Activated CD8-positive, alpha-beta memory T cell treated with anti-CD3 and anti-CD28 coated beads, Interleukin-2, amount 50 U/mL, for 1 hour (primary cell): ENCODE measurements around the gene MEI1.
"Not testable (repeated sequence)": the region's sequence is repeated elsewhere in the genome, so short reads cannot be mapped to it uniquely, and the experiment has no call there.

Experiments
- DNase-seq: peaks from one replicate; pipeline ENCODE4 v3.0.0-alpha.2; 2020; ENCODE audit errors: extremely low read depth

MEI1 gene

DNA sequence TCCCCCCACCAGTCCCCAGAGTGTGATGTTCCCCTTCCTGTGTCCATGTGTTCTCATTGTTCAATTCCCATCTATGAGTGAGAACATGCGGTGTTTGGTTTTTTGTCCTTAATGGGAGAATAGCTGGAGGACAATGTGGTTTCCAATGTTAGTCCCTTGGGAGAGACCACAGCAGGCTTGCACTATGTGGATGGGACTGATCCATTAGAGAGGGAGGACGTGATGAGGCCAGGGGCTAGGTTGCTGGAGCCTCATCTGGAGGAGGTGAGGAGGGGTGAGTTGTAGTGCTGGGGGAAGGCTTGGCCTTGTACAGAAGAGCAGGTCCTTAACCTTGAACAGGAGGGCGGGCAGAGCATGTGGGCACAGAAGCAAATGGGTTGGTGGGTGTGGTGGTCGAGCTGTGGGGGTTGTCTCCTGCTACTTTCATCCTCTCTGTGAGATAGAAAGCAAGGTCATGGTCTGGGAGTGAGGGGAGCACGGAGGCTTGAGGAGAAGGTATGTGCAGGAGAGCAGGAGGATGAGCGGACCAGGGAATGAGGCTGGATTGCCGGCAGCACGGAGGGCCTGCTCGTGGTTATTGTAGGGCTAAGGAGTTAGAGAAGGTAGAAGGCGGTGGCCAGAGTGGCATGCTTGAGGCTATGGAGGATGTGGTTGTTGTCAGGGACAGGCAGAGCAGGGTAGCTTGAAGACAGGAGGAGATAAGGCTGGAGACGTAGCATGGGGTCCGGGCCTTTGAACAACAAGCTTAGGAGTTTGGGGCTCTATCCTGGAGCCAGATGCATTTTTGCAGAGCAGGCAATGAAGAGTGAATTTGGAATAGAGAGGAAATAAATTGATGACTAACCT lies 122.4 kb downstream of the MEI1 start:
- DNase-seq: no peak

DNA sequence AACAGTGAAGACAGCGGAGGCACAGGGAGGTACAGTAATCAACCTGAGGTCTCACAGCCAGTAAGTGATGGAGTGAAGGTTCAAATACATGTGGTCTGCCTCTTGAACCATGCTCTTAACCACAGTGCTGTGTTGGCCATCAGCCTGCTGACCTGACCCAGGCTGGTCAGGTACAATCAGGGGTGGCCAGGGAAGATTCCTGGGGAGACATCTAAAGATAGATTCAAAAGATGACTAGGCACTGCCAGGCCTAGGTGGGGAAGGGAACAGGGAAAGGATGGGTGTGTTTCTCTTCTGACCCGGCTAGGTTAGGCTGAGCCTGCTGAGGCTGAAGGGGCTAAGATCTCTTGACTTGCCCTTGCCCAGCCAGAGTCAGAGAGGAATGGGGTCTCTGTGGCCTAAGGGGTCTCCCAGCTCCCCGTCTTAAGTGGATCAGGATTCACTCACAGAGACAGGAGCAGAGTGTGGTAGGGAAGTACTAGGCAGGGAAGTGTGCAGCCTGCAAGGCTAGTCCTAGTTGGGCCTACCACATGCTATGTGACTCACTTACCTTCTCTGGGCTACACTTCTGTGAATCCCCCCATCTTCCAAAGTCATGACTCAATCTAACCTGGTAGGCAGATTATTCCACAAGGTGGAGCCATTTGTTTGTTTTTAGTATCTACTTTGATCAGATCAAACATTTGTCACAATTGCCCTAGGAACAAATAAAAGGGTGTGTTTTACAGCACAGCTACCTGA lies 123.2 kb downstream of the MEI1 start:
- peak; percentile 26 for DNase-seq

DNA sequence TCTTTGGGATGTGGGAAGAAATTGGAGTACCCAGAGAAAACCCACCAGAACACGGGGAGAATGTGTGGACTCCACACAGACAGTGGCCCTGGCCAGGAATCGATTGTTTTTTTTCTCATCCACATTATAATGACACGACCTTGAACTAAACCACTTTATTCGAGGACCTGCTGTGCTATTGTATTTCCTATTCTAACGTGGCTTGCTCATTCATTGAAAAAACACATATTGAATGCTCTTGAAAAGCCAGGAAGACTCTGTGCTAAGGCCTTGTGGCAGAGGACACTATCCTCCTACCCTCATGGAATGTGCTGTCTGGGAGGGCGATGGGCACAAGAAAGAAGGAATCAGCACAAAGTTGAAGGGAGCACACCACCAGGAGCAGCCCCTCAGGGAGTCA lies 124.5 kb downstream of the MEI1 start:
- no peak for DNase-seq

DNA sequence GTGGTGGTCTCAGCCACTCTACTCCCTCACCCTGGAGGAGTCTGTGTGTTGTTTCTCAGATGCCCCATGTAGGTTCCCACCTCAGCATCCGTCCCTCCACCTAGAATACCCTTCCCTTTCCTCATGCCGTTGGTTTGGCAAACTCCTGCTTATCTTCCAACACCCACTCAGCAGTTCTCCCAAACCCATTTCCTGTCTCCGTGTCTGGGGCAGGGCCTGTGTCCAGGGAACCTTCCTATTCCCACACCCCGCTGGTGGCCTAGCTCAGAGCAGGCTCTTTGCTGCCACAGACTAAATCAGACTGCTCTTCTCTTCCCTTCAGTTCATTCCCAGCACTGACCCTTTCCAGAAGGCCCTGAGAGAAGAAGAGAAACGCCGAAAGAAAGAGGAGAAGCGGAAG lies 126.1 kb downstream of the MEI1 start:
- no peak for DNase-seq

DNA sequence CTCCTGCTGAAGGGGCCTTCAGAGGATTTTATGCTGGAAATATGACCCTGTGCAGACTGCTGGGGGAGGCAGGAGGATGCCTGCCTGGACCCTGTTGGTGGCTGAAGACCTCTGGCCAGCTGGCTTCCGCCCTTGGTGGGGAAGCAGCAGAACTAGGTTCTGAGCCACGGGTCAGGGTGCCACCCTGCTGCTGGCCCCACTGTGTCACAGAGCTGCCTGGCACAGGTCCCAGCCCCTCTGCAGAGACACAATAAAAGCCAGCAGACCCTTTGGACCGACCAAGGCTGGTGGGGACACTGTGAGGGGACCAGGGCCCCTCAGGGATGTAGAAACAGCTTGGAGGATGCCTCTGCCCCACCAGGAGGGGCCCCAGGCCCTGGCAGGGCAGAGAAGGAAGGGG lies 126.7 kb downstream of the MEI1 start:
- DNase-seq: no peak

DNA sequence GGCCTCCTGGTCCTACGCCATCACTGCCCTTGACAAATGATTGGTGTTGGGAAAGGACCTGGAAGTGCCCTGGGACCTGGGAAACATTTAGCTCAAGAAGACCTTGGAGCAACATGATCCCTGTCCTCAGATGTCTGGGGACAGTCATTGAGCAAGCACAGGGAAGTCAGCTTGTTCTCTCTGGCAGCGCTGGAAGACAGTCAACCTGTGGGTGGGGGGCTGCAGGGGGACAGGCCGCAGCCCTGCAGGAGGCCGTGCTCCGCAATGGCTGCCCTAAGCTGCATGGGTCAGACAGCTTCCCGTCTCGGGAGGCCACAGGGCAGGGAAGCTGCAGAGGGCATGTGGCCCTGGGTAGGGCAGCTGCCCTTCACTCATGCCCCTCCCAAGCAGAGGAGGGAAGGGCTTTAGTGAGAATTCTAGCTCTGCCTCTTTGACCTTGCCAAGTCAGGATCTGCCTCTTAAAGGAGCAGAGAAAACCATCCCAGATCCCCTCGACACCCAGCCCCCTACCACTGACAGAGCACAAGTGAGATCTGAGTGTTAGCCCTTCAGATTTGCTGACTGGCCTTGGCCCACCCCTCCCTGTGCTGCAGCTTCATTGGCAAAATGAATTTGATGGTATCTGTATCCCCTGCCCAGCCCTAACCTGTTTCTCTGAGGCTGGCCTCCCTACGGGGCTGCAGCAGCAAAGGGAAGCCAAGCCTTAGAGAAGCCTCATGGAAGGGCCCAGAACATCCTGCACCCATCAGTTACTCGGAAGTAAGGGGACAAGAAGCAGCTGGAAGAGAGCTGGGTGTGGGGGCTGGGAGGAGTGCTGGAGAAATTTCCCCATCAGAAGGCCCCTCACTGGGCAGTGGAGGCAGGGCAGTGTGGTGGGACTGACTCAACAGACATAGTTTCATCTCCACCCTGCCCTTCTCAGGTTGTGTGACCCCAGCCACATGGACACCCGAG lies 127.4 kb downstream of the MEI1 start:
- no peak for DNase-seq

DNA sequence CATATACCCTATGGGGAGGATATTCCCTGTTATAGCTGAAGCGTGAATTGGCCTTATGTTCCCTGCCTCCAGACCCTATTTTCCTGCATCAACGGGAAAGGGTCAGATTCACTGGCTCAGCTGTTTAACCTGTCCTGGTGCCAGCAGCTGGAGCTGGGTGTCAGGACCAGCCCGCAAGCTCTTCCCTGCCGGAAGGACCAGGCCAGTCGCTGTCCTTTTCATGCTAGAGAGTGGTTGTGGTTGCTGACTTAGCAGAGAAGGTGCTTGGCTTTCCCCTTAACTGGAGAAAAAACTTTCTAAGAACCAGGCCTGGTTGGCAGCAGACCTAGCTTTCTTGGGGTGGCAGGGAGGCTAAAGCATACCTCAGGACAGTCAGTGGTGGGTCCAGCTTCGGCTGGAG lies 128.4 kb downstream of the MEI1 start:
- DNase-seq: no peak

DNA sequence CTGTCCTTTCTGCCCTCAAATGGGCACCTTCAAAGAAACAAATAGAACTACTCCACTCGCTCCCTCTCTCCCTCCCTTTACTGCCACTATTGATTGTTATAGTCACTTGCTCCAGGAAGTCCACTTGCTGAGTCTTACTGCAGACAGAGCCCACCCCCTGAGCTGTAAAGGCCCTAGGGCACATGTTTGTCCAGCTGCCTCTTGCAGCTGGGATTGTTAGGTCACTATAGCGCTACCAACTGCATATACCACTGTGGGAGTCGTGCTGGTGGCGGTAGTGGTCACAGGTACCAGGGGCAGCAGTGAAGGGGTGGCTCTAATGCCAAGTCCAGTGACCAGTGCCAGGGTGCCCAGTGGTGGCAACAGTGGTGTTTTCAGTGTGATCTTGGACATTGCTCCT lies 129.2 kb downstream of the MEI1 start:
- DNase-seq: no peak

DNA sequence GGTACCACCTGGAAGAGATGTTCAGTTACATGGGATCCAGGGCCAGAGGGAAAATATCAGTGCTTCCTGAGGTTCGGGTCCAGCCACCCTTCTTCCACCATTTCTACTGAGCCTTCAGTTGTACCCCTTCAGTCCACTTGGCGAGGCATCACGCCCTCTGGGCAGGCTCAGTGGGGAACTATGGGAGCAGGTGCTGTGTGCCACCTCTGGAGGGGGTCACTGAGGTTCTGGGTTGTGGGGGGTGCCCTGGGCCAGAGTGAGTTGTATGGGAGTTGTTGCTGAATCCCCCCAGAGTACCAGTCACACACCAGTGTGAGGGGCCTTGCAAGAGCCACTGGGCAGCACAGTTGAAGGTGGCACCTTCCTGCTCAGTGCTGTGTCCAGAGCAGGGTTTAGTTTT lies 130.9 kb downstream of the MEI1 start:
- no peak for DNase-seq

DNA sequence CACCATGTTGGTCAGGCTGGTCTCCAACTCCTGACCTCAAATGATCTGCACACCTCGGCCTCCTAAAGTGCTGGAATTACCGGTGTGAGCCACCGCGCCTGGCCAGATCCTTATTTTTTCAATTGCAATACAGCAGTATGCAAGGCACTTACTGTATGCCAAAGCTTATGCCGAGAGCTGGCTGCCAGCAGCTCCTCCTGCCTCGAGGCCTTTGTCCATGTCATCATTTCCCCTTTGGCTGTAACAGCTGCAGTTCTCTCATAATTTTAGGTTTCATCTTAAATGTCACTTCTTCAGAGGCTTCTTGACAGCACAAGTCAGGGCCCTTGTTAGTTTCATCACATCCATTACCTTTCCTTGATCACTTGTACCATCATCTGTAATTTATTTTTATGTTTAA lies 132.1 kb downstream of the MEI1 start:
- DNase-seq: no peak

DNA sequence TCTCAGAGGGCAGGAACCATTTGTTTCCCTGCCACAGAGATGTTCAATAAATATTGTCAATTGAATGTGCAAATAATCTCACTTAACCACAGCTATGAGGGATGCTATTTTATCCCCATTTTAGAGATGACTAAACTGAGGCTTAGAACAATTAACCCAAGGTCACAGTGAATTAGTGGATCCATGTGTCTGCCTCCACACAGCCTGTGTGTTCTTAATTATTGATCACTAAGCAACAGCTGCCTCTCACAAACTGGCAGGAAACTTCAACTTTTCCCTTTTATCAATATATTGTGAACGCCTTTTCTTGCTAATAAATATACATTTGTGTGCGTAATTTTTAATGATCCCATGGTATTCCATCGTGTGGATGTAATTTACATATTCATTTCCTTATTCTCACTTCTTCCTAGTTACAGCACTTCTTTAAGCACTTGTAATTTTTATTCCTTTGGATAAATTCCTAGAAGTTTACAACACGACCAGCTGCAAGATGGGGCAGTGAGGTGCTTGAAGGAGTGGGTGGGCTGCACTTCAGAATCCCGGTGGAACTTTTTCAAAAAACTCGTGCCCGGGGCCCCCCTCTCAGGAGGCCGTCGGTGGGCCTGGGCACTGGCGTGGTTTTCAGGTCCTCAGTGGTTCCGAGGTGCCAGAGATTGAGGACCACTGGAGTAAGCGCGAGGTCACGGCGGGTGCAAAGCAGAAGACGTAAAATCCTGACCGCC lies 132.7 kb downstream of the MEI1 start:
- DNase-seq: no peak

DNA sequence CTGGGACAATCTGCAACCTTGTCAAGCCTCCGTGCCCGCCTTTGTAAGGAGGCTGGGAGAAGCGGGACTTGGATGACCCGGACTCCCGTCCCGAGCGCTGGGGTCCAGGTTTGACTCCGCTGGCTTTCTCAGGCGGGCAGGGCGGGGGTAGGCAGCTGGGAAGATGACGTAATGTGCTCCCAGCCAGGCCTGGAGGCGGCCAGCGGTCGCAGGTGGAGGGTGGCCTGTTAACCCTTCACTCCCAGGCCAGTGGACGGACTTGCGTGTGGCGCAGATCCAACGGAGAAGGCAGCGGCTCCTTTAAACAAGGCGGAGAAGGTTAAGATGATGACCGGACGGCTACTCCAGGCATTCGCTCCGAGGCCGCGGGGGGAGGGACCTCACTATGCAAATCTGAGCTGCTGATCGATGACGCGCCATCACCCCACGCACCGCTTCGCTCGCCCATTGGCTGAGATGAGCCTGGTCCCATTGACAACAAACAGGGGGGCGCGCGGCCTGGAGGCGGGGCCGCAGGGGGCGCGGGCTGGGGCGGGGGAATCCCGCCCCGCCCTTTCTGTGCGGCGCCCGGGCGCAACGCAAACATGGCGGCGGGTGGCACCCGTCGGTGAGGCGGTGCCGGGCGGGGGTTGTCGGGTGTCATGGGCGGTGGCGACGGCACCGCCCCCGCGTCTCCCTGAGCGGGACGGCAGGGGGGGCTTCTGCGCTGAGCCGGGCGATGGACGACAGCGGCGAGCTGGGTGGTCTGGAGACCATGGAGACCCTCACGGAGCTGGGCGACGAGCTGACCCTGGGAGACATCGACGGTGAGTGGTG lies 133.5 kb downstream of the MEI1 start, which contains the start of gene SREBF2:
TSS of gene SREBF2 (plus strand) at position 553 of the 816 bp plus-strand sequence. CDS start at position 719, 166 bp downstream.
- peak; percentile 100 for DNase-seq

DNA sequence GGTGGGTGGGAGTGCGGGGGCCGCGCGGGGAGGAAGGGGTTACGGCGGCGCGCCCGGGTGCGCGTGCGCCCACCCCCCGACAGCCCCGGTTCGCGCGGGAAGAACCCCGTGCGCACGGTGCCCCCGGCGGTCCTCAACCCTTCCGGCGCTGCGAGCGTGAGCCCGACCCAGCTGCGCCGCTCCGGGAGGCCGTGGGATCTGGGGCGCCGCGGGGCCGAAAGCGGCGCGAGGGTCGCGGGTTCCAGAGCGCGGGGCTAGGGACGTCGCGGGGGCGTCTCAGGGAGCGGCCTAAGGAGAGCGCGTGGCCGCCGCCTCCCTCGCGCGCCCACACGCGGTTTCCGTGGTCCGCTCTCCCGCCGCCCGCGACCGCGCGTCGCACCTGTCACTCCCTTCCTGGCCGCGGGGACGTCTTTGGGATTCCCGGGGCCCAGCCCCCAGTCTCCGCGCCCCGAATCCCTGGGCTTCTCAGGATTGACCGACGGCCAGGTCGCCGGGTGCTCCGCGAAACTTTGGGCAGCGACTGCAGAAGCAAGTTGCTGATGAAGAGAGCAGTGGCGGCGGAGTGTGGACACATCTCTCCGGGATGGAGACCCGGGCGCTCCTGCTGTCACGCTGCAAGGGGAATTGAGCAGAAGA lies 134.2 kb downstream of the MEI1 start:
- no peak for DNase-seq

DNA sequence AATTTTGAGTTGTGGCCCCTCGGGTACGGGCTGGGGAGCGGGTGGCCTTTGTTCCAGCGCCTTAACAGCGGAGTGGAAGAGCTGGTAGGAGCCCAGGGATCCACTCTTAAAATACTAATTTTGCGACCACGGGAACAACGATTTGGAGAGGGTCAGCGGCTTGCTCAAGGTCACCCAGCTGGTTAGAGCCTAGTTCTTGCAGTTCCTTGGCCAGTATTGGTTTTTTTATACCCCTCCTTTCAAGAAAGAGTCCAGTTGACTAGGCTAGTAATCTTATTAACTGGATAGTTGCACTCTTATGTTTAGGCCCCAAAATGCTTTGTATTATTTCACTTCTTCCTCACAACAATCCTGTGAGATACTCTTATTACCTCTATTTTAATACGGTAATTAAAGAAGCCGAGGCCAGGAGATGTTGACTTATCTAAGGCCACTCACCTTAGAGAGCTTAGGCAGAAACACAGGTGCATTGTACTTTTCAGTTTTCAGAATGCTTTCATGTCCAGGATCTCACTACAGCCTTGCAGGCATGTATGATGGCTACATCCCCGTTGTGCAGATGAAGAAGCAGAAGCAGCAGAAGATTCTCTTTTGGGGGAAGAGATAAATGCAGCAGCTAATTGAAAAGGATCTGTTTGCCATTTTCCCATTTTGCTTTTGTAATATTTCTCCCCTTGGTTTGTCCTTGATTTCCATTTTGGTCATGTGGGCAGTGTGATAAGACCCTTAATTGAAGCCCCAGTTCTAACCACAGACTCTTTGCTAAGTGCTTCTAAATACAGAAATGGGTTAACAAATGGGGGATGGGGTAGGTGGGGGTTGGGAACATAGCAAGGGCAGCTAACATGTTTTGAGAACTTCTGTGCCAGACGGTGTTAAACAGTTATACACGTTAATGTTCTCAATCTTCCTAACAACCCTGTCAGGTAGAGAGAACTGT lies 135.0 kb downstream of the MEI1 start:
- DNase-seq: no peak

DNA sequence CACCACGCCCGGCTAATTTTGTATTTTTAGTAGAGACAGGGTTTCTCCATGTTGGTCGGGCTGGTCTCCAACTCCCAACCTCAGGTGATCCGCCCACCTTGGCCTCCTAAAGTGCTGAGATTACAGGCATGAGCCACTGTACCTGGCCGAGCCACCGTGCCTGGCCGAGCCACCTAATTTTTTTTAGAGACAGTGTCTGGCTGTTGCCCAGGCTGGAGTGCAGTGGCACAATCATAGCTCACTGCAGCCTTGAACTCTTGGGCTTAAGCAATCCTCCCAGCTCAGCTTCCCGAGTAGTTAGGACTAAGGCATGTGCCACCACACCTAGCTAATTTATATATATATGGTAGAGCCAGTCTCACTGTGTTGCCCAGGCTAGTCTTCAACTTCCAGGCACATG lies 136.2 kb downstream of the MEI1 start:
- not testable (repeated sequence) for DNase-seq

DNA sequence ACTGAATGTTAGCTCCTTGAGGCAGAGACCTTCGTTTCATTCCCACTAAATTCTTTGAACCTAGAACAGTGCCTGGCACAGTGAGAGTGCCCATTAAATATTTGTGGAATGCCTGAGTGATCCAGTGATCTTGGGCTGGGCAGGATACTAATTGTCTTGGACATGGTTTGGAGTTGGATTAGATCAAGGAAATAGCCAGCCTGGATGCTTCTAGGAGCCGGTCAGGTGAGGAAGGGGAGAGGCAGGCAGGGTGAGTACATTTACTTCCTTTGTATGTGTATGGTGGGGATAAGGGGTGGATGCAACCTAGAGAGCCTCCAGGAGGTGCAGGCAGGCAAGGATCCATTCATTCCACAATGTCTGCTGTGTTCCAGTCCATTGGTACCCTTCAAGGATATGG lies 137.2 kb downstream of the MEI1 start:
- DNase-seq: no peak

DNA sequence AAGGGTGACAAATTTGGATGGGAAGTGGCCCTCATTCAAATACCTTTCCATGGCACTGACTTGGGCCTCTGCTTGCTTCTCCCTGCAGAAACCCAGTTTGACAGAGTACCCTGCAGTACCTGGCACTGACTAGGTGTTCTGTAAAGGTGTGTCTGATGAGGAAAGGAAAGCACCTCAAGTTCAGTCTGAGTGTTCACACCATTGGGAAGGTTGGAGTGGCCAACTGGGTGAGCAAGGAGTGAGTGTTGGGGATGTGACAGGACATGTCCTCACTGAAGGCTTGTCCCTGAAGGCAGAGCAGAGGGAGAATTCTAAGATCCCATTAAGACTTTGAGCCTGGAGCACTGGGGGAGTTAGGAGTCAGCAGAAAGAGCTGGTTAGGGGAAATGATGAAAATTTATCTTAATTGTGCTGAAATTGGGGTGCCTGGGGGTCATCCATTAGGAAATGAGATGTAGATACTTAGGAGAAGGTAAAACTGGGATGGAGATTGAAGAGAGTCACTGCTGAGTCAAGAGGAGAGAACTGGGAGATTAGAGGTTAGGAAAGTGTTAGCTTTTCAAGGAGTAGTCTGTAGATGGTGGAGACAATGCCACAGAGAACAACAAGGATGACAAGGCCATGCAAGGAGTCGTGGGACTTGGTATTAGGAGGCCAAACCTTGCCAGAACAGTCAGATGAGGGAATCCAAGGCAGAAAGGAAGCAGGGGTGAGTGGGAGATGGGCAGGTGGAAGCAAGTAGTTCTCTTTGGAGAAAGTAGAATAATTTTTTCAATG lies 139.7 kb downstream of the MEI1 start:
- no peak for DNase-seq

DNA sequence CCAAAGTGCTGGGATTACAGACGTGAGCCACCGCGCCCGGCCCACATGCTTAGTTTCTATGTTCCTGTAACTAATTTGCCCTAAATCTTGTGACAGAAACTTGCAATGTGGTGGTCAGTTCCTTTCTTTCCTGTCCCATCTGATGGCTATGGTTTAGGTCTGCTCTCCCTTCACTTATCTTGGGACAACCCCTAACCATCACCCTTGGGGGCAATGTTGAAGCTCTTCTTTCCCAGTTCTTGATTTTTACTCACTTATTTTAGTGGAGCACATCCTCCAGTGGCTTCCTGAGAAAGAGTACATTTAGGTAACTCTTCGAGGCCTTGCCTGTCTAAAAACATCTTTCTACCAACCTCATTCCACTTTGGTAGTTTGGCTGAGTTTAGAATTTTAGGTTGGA lies 140.9 kb downstream of the MEI1 start:
- DNase-seq: no peak
